Endothelial cell of umbilical vein (primary cell): Measurements from ENCODE around the gene RPS17.

Source experiments
- CTCF ChIP-seq, 2 donors: IDR thresholded peaks; 1 replicate in 1 of 2; 2 replicates in 1 of 2; pipeline ENCODE4 v1.5.1; 2011; ENCODE audit warnings: low read length in 2 of 2, mild to moderate bottlenecking in 2 of 2, moderate library complexity in 2 of 2, control low read depth in 1 of 2, inconsistent platforms in 1 of 2, low read depth in 1 of 2; ENCODE audit not compliant: insufficient read depth in 1 of 2; ENCODE audit errors: extremely low read depth in 1 of 2
- GATA2 ChIP-seq: IDR thresholded peaks from 2 replicates; pipeline ENCODE4 v1.7.0; 2011; ENCODE audit warnings: low read depth, mild to moderate bottlenecking, moderate library complexity, mixed read lengths, low read length; ENCODE audit not compliant: insufficient read length, insufficient read depth
- JUN ChIP-seq: IDR thresholded peaks from 2 replicates; pipeline ENCODE4 v1.6.1; 2011; ENCODE audit warnings: borderline replicate concordance, low read depth; ENCODE audit not compliant: insufficient read length, insufficient read depth
- MAX ChIP-seq: IDR thresholded peaks from 2 replicates; pipeline ENCODE4 v1.6.1; 2011; ENCODE audit not compliant: insufficient read depth, insufficient read length
- POLR2A ChIP-seq: IDR thresholded peaks from 2 replicates; pipeline ENCODE4 v1.6.1; 2012; ENCODE audit warnings: low read depth, mild to moderate bottlenecking, control low read depth, low read length

- TF ChIP-seq CTCF (IDR thresholded peaks at IDR 0.05; ENCODE audit: extremely low read depth in 1 of 2, insufficient read depth in 1 of 2, low read depth in 1 of 2, low read length in 2 of 2) (no peak), JUN (no peak), POLR2A (no peak), GATA2 (no peak), MAX (no peak)
Measured at GRCh38 chr15:82568986-82569385, 28.7 kb upstream of the RPS17 start.
